H1 (cell line): ENCODE measurements around the gene PITRM1. TPM values are rescaled to one million over a fixed set of nuclear protein-coding genes. Genes with fewer than 3 reads are reported as not detected.

Source experiments
- BCL11A ChIP-seq, 2 experiments: IDR thresholded peaks; one replicate each; pipeline ENCODE4 v1.6.1; 2011; ENCODE audit warnings: low read depth in 2 of 2, low read length in 2 of 2, mild to moderate bottlenecking in 2 of 2
- EP300 ChIP-seq, 2 experiments: IDR thresholded peaks; 1 replicate in 1 of 2; 2 replicates in 1 of 2; pipeline ENCODE4 v1.6.1; 2011 to 2012; ENCODE audit warnings: low read depth in 2 of 2, low read length in 2 of 2, mild to moderate bottlenecking in 2 of 2, borderline replicate concordance in 1 of 2, inconsistent platforms in 1 of 2, moderate library complexity in 1 of 2
- RFX5 ChIP-seq: IDR thresholded peaks from 2 replicates; pipeline ENCODE4 v1.6.1; 2011; ENCODE audit warnings: low read depth, low read length, improper control_type of control experiment, borderline replicate concordance
- RNF2 ChIP-seq: fragments of 200-900, 300-1000 bp; sonication (generic); IDR thresholded peaks from 2 replicates; pipeline ENCODE4 v1.7.1; 2016; ENCODE audit warnings: borderline replicate concordance, low read depth, mild to moderate bottlenecking, antibody characterized with exemption, low read length; ENCODE audit not compliant: poor library complexity, severe bottlenecking; ENCODE audit errors: missing control alignments
- TEAD4 ChIP-seq: IDR thresholded peaks from 2 replicates; pipeline ENCODE4 v1.6.1; 2012; ENCODE audit warnings: low read depth, low read length, inconsistent platforms, mixed read lengths
- polyA plus RNA-seq, 7 experiments: library from polyadenylated mRNA; depleted of rRNA in 3 of 7; stranded (reverse) in 5 of 7; unstranded in 2 of 7; fragments of >200 nt in 5 of 7; fragments of 200-250 nt in 2 of 7; gene quantifications; 1 replicate in 5 of 7; 2 replicates in 1 of 7; 4 replicates in 1 of 7; pipeline versions ENCODE4 v1.2.1 to v1.2.3, GENCODE V29; 2011 to 2013; ENCODE audit warnings: missing spikeins in 2 of 7, mixed read lengths in 2 of 7
- total RNA-seq: library from RNA; stranded (reverse); fragmentation: NEBNext Ultra II Directional; extraction: Animal tissue kit (Norgen Biotek cat#: 25700); gene quantifications from 2 replicates; pipeline ENCODE4 v1.2.1, GENCODE V29; 2021
- TF ChIP-seq, protein P1 (sequence below): fragments of 300-600 bp; sonication (generic); IDR thresholded peaks from 2 replicates; pipeline ENCODE4 v1.7.1; 2012; ENCODE audit warnings: low read length, moderate library complexity, mild to moderate bottlenecking, inconsistent platforms; ENCODE audit not compliant: insufficient replicate concordance

Gene PITRM1
- total and polyA plus RNA-seq, 2 of the 8 experiments (the other 6 are each of a cell fraction or from before 2014, with no cell fraction given): 18.6 to 31.5 TPM

DNA sequence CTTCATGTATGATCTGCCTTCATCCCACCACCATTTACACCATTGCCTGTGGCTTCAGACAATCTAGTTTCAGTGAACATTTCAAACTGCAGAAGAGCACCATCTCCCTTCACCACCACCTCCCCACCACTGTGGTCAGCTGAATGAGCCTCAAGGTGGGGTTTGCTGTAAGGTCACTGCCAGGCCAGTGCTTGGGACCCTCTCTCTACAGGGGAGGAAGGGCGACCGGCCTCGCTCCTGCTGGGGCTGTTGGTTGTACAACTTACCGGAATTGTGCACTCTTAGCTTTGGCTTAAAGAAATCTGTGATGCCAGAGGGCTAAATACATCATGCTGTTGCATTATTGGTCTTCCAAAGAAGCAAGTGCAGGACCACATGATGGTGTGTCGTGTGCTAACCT, 78.6 kb downstream of the PITRM1 start (continued):
- TF ChIP-seq, protein P1, sequence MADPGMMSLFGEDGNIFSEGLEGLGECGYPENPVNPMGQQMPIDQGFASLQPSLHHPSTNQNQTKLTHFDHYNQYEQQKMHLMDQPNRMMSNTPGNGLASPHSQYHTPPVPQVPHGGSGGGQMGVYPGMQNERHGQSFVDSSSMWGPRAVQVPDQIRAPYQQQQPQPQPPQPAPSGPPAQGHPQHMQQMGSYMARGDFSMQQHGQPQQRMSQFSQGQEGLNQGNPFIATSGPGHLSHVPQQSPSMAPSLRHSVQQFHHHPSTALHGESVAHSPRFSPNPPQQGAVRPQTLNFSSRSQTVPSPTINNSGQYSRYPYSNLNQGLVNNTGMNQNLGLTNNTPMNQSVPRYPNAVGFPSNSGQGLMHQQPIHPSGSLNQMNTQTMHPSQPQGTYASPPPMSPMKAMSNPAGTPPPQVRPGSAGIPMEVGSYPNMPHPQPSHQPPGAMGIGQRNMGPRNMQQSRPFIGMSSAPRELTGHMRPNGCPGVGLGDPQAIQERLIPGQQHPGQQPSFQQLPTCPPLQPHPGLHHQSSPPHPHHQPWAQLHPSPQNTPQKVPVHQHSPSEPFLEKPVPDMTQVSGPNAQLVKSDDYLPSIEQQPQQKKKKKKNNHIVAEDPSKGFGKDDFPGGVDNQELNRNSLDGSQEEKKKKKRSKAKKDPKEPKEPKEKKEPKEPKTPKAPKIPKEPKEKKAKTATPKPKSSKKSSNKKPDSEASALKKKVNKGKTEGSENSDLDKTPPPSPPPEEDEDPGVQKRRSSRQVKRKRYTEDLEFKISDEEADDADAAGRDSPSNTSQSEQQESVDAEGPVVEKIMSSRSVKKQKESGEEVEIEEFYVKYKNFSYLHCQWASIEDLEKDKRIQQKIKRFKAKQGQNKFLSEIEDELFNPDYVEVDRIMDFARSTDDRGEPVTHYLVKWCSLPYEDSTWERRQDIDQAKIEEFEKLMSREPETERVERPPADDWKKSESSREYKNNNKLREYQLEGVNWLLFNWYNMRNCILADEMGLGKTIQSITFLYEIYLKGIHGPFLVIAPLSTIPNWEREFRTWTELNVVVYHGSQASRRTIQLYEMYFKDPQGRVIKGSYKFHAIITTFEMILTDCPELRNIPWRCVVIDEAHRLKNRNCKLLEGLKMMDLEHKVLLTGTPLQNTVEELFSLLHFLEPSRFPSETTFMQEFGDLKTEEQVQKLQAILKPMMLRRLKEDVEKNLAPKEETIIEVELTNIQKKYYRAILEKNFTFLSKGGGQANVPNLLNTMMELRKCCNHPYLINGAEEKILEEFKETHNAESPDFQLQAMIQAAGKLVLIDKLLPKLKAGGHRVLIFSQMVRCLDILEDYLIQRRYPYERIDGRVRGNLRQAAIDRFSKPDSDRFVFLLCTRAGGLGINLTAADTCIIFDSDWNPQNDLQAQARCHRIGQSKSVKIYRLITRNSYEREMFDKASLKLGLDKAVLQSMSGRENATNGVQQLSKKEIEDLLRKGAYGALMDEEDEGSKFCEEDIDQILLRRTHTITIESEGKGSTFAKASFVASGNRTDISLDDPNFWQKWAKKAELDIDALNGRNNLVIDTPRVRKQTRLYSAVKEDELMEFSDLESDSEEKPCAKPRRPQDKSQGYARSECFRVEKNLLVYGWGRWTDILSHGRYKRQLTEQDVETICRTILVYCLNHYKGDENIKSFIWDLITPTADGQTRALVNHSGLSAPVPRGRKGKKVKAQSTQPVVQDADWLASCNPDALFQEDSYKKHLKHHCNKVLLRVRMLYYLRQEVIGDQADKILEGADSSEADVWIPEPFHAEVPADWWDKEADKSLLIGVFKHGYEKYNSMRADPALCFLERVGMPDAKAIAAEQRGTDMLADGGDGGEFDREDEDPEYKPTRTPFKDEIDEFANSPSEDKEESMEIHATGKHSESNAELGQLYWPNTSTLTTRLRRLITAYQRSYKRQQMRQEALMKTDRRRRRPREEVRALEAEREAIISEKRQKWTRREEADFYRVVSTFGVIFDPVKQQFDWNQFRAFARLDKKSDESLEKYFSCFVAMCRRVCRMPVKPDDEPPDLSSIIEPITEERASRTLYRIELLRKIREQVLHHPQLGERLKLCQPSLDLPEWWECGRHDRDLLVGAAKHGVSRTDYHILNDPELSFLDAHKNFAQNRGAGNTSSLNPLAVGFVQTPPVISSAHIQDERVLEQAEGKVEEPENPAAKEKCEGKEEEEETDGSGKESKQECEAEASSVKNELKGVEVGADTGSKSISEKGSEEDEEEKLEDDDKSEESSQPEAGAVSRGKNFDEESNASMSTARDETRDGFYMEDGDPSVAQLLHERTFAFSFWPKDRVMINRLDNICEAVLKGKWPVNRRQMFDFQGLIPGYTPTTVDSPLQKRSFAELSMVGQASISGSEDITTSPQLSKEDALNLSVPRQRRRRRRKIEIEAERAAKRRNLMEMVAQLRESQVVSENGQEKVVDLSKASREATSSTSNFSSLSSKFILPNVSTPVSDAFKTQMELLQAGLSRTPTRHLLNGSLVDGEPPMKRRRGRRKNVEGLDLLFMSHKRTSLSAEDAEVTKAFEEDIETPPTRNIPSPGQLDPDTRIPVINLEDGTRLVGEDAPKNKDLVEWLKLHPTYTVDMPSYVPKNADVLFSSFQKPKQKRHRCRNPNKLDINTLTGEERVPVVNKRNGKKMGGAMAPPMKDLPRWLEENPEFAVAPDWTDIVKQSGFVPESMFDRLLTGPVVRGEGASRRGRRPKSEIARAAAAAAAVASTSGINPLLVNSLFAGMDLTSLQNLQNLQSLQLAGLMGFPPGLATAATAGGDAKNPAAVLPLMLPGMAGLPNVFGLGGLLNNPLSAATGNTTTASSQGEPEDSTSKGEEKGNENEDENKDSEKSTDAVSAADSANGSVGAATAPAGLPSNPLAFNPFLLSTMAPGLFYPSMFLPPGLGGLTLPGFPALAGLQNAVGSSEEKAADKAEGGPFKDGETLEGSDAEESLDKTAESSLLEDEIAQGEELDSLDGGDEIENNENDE: no peak
- TF ChIP-seq EP300 (IDR thresholded peaks at IDR 0.05; ENCODE audit: borderline replicate concordance in 1 of 2, low read depth in 2 of 2, low read length in 2 of 2): no peak
- no peak for TF ChIP-seq RNF2
- TF ChIP-seq BCL11A (IDR thresholded peaks at IDR 0.05; ENCODE audit: low read depth in 2 of 2, low read length in 2 of 2): no peak
- TF ChIP-seq RFX5: no peak
- no peak for TF ChIP-seq TEAD4
